Stimulated activated CD4-positive, alpha-beta T cell treated with anti-CD3 and anti-CD28 coated beads, Interleukin-1b, Interleukin-23, amount 100 ng/mL, for 48 hours (primary cell): ENCODE data around the gene TMEM41B.
"Not testable (repeated sequence)": the region's sequence is repeated elsewhere in the genome, so short reads cannot be mapped to it uniquely, and the experiment has no call there.

ENCODE experiments used
- DNase-seq: peaks from one replicate; pipeline ENCODE4 v3.0.0-alpha.2; 2020

The TMEM41B gene

DNA sequence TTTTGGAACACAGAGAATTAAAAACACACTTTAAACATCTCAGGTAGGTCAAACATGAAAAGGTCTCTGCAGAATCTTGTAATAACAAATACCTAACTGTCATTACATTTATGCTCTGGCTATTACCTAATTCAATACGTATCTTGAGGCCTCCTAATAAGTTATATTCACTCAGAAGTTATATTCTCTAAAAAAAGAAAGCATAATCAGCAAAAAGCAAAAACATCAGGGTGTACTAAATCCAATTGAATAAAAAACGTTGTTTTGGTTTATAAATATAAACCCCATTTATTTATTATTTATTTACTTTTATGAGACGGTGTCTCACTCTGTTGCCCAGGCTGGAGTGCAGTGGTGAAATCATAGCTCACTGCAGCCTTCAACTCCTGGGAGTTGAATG, 10.2 kb downstream of the TMEM41B start:
- no peak for DNase-seq

DNA sequence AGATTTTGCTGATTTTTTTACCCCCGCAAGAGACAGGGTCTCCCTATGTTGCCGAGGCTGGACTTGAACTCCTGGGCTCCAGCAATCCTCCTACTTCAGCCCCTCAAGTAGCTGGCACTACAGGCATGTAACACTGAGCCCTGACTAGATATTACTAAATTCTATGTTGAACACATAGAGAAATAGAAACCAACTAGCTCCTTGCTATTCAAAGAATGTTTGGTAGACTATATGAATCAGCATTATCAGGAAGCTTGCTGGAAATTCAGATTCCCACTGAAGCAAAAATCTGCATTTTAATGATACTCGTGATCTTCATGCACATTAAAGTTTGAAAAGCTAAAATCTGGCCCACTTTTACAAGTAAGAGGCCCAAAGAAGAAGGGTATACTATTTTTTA, 11.9 kb downstream of the TMEM41B start:
- DNase-seq: no peak

DNA sequence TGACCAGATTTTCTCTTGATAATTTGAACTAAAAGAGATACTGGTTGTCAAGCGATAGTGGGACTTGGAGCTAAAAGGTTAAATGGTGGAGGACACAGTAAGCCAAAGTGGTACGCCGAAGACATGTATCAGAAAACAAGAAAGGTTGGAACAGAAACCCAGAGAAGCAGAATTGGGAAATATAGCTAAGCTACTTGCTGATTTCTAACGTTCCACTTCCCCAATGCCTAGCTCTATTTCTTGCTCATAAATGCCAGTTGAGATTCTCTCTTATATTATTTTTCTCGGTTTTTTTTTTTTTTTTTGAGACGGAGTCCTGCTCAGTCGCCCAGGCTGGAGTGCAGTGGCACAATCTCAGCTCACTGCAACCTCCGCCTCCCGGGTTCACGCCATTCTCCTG, 12.7 kb downstream of the TMEM41B start:
- no peak for DNase-seq

DNA sequence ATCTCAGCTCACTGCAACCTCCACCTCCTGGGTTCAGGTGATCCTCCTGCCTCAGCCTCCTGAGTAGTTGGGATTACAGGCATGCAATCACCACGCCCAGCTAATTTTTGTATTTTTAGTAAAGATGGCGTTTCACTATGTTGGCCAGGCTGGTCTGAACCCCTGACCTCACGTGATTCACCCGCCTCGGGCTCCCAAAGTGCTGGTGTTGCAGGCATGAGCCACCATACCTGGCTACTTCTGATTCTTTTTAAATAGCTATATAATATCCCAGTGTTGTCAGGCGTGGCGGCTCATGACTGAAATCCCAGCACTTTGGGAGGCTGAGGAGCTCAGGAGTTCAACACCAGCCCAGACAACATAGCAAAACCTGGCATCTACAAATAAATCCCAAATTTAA, 20.7 kb downstream of the TMEM41B start:
- no peak for DNase-seq

GRCh38 chr11:9285850-9286587, 28.4 kb downstream of the TMEM41B start:
- DNase-seq: no peak

DNA sequence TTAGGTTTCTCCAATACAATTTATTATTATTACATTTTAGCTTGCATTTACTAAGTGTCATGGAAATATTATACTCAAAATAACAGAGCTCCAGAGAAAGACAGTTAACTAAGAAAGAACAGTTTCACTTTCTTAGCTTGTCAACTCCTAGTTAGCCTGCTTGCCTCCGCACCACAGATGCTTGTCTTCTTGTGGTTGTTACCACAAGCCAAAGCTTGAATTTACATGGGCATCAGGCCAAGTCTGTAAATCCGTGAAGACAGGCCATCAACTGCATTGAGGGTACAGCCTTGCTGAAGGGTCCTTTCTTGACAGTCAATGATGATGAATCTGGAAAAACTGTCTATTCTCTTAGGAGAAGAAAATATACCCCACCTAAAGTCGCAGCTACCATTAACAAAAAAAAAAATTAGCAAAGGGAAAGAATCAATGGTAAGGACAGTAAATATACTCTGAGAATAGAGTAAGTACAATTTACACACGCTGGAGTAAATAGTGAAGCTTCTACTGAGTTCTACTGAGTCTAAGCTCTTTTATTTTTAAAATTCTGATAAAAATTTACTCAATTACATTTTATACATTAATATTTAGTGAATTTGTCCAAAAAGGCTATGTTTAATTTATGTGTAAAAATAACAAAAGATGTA, 33.6 kb downstream of the TMEM41B start:
- peak; percentile 61 for DNase-seq

DNA sequence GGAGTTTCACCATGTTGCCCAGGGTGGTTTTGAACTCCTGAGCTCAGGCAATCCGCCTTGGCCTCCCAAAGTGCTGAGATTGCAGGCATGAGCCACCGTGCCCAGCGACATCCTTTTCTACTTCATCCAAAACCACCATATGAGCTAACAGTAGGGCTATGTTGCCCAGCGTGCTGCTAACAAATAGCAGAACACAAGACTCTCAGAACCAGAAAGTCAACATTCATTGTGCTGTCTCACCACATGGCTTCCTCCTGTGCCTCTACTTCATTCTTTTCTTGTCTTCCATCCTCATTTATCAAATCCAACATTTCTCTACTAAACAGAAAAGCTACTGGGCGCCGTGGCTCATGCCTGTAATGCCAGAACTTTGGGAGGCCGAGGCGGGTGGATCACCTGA, 37.2 kb downstream of the TMEM41B start:
- DNase-seq: no peak

DNA sequence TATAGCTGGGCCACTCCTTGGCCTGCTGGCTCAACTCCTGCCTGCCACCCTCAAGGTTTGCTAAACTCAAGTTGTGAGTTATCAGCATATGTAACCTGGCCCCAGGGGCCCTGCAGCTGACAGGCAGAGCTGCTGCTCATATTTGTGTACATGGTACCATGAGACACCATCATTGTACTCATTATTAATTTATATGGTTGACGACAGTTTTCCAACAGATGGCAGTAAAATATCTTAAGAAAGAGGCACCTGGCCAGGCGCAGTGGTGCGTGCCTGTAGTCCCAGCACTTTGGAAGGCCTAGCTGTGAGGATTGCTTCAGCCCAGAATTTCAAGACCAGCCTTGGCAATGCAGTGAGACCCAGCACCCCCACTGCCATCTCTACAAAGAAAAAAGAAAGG, 37.8 kb downstream of the TMEM41B start:
- no peak for DNase-seq

GRCh38 chr11:9274499-9275258, 39.7 kb downstream of the TMEM41B start:
- no peak for DNase-seq

DNA sequence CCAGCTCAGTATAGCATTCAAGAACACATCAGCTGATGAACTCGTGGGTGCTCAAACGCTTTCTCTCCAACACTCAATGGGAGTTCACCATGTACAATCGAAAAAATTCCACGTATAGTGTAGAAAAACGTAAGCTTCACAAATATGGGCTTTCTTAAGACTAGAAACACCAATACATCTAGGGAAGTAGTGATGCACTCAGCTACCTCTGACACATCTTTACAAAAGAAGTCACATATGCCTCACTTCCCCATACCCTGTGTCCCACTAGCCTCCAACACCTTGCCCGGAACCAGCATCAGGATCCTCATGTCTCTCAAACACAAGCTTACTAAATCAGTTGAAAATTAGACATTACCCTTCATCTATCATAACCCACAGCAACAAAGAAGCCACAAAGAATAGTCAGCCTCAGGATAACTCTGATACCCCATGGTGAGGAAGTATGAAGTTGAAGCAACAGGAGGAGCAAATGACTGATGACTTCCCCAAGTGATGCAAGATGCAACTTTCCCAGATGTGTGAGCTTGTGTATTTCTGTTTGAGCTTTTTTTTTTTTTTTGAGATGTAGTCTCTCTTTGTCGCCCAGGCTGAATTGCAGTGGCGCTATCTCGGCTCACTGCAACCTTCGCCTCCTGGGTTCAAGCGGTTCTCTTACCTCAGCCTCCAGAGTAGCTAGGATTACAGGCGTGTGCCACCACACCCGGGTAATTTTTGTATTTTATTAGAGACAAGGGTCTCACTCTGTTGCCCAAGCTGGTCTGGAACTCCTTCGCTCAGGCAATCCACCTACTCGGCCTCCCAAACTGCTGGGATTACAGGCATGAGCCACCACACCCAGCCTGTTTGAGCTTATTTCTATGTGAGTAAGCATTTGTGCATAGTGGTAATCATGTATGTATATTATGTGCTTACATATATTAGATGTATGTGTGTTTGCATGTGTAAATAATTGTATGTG, 40.7 kb downstream of the TMEM41B start:
- DNase-seq: peak; percentile 10

GRCh38 chr11:9269492-9270013, 44.8 kb downstream of the TMEM41B start:
- DNase-seq: no peak

DNA sequence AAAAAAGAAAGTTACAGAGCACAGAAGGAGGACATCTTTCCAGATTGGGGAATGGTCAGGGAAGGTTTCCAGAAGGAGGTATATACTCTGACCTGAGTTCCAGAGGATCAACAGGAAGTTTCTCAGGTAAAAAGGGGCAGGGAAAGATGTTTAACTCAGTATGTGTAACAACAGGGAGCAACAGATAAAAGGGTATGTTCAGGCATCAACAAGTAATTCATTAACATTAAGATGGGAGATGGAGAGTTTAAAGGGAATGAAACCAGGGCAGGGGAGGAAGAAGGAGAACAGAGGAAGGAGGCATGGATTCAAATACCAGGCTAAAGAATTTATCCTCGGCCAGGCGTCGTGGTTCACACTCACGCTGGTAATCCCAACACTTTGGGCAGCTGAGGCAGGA, 46.7 kb downstream of the TMEM41B start:
- DNase-seq: no peak

- DNase-seq: no peak
These were observed 47.5 kb downstream of the TMEM41B start for GRCh38 chr11:9266926-9267325.

GRCh38 chr11:9266132-9266736, 48.2 kb downstream of the TMEM41B start:
- no peak for DNase-seq

DNA sequence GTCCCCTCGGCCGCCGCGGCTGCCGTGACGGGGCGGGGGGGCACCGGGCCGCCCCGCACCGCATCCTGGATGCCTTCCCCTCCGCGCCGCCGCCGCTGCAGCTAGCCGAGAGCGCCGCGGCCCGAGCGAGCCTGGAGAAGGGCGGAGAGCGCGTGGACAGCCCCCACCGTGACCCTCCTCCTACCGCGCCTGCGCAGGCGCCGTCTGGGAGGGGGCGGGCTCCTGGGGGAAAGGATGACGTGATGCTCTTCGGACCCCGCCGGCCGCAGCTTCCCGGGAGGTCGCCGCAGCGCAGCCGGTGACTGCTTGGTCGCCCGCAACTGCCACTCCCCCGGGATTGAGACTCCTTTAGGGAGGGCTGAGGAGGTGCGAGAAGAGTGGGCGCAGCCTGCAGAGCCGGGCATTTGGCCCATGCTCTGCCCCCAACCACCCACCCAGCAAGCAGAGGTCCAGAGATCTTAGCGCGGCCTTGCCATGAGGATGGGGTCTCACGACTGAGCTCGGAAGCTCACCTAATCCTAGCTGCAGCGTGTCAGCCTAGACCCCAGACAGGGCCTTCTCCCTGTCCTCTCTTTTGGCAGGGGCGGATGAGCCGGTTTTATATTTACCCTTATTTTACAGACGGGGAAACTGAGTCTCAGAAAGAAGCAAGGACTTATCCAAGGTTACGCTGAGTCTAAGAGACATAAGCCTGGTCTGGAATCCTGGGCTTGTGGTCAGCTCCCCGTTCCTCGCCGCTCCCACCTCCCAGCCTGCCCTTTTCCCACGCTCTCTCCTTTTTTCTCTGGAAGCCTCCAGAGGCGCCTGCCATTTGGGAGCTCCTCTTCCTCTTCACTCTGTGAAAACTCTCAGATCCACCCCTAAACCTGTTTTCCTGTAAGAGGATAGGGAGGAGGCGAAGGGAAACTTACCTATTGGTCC, 48.9 kb downstream of the TMEM41B start, which contains the start of gene DENND5A:
TSS of gene DENND5A (minus strand) at position 140 of the 921 bp plus-strand sequence. CDS start 281 bp downstream, outside the sequence.
- peak; percentile 54 for DNase-seq

DNA sequence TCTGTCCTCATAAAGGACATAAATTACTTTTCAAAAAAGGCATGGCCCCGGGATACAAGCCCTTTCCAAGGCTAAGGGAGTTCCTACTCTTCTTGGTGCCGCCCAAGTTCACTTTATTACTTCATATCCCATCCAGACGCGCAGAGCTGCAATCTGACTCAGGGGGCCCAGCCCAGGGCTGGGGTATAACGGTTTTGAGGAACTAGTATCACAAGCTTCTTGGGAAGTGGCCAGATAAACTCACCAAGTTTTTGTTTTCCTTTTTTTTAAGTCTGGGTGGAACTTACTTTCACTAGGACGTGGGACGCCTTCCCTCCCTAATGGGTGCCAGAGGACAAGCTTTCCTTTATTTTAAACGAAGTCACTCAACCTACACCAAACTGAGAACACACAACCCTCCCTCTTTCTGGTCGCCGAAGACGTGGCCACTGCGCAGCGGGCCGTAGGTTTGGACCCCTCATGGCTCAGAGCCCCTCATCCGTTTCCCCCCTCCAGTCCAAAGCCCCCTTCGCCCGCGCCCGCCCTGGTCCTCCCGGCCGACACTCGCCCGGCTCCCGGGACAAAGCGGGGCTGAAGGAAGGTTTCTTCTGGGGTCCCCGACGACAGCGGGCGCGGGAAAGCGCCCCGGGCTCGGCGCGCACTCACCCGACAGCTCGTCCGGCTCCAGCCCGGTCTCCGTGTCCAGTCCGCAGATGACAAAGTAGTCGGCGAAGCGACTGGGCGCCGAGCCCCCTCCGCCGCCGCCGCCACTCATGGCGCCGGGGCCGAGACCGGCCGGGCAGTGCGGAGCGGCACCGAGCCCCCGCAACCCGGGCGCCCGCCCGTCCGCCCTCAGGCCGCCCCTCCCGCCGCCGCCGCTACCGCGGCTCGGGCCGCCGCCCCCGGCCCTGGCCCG, 49.8 kb downstream of the TMEM41B start:
- DNase-seq: peak; percentile 62

DNA sequence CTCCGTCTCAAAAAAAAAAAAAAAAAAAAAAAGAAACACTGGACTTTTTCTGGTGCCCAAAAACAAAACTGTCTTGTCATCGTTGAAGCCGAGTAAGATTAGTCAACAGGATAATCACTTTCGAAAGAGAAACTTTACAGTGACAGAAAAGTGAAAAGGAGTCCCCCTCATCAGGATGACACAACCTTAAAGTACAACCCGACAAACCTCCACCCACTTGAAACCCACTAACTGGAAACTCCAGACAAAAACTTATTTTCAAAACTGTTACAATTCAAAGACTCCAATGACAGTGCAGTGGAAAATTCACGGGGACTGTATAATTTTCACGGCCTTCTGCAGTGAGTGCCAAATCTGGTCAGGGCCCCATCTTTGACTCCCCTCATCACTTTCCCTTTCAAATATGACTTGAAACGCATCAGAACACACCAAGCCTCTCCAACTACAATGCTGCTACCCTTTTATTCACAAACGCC, 50.5 kb downstream of the TMEM41B start:
- DNase-seq: peak; percentile 59

DNA sequence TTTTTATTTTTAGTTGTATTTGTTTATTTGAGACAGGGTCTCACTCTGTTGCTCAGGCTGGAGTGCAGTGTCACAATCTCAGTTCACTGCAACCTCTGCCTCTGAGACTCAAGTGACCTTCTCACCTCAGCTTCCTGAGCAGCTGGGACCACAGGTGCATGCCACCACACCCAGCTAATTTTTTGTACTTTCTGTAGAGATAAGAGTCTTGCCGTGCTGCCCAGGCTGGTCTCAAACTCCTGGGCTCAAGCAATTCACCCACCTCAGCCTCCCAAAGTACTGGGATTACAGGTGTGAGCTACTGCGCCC, 53.6 kb downstream of the TMEM41B start:
- DNase-seq: not testable (repeated sequence)

- DNase-seq: no peak
These were observed 54.2 kb downstream of the TMEM41B start for GRCh38 chr11:9259981-9260837.
